HCT116 (cell line): ENCODE data around the gene C1orf56. TPM values are rescaled to one million over a fixed set of nuclear protein-coding genes. Genes with fewer than 3 reads are reported as not detected.
A peak's percentile ranks its signal among the peaks of the same experiment; 100 is the strongest.

Experiments used
- ATAC-seq: fragments of 200-7000 bp; cut with Tn5 transposase; 2 replicates; pipeline ENCODE4 v1.9.1; 2020; ENCODE audit warnings: mild to moderate bottlenecking, moderate library complexity
- BruUV-seq: library from RNA; stranded (reverse); fragments of 400-500 nt; replicated peaks from 2 replicates; lab custom pipeline; 2021; lab: Mats Ljungman, UMichigan
- CTCF ChIA-PET: fragments of 300-600 bp; sonication (Branson Sonifier 250); formaldehyde crosslinking; loops from one replicate; lab custom pipeline; 2021; ENCODE audit warnings: antibody characterized with exemption; lab: Charles Lee
- POLR2A ChIA-PET: fragments of 300-600, 350-600 bp; sonication (Branson Sonifier 250); formaldehyde crosslinking; loops from one replicate; lab custom pipeline; 2021; ENCODE audit warnings: antibody characterized with exemption; lab: Charles Lee
- RAD21 ChIA-PET, 2 experiments: fragments of 300-600 bp; sonication (Branson Sonifier 250); formaldehyde crosslinking; loops; one replicate each; lab custom pipeline; 2023; ENCODE audit warnings: low total read pairs in 2 of 2; ENCODE audit not compliant: uncharacterized antibody in 2 of 2, unreplicated experiment in 2 of 2, low non-redundant PET in 1 of 2; lab: Charles Lee
- DNase-seq: peaks from one replicate; pipeline ENCODE4 v3.0.0-alpha.2; 2010; ENCODE audit warnings: low read depth, low spot score
- H2AFZ ChIP-seq: fragments of 200-600 bp; shearing (Covaris generic), sonication (generic); 2 replicates; pipeline ENCODE4 v1.6.1; 2017; ENCODE audit warnings: low read depth, mixed run types, mixed read lengths, antibody characterized with exemption, low read length; ENCODE audit not compliant: poor library complexity, severe bottlenecking
- H3K27ac ChIP-seq: 2 replicates; pipeline ENCODE4 v1.5.1; 2012; ENCODE audit warnings: low read depth, low read length
- H3K27me3 ChIP-seq: fragments of 200-600 bp; sonication (generic); 2 replicates; pipeline ENCODE4 v1.6.1; 2016; ENCODE audit warnings: mixed run types, low read length, mixed read lengths; ENCODE audit not compliant: insufficient read depth
- H3K36me3 ChIP-seq, 2 experiments: fragments of 200-500 bp in 1 of 2; fragments of 200-600 bp in 1 of 2; sonication (Bioruptor generic) in 1 of 2; sonication (generic) in 1 of 2; 2 replicates each; pipeline versions ENCODE4 v1.5.1 to v1.6.1; 2014 to 2016; ENCODE audit warnings: low read length in 2 of 2, inconsistent platforms in 1 of 2, mixed read lengths in 1 of 2, mixed run types in 1 of 2; ENCODE audit not compliant: insufficient read depth in 2 of 2, control insufficient read depth in 1 of 2
- H3K4me1 ChIP-seq, 2 experiments: fragments of 200-600 bp in 1 of 2; sonication (generic) in 1 of 2; 2 replicates each; pipeline versions ENCODE4 v1.5.1 to v1.6.1; 2012 to 2017; ENCODE audit warnings: low read length in 2 of 2, inconsistent platforms in 1 of 2, mild to moderate bottlenecking in 1 of 2, mixed read lengths in 1 of 2, mixed run types in 1 of 2, moderate library complexity in 1 of 2; ENCODE audit not compliant: insufficient read depth in 2 of 2, control insufficient read depth in 1 of 2
- H3K4me2 ChIP-seq: fragments of 200-600 bp; sonication (generic); 2 replicates; pipeline ENCODE4 v1.6.1; 2017; ENCODE audit warnings: mixed run types, low read length, mixed read lengths
- H3K4me3 ChIP-seq, 2 experiments: fragments of 200-600 bp in 1 of 2; sonication (generic) in 1 of 2; replicated peaks in 1 of 2; 2 replicates each; pipeline ENCODE4 v1.5.1; 2011 to 2016; ENCODE audit warnings: low read length in 2 of 2, control low read depth in 1 of 2, low read depth in 1 of 2, mild to moderate bottlenecking in 1 of 2, mixed read lengths in 1 of 2, mixed run types in 1 of 2
- H3K79me2 ChIP-seq: fragments of 200-600 bp; sonication (generic); 2 replicates; pipeline ENCODE4 v1.6.1; 2017; ENCODE audit warnings: mild to moderate bottlenecking, mixed run types, low read length, moderate library complexity, mixed read lengths; ENCODE audit not compliant: insufficient read depth
- H3K9ac ChIP-seq: fragments of 200-600 bp; sonication (generic); 2 replicates; pipeline ENCODE4 v1.6.1; 2016; ENCODE audit warnings: low read length, mixed read lengths
- H3K9me2 ChIP-seq: fragments of 200-600 bp; sonication (generic), shearing (Covaris generic); 2 replicates; pipeline ENCODE4 v1.6.1; 2017; ENCODE audit warnings: mixed run types, mild to moderate bottlenecking, moderate library complexity; ENCODE audit not compliant: insufficient read depth
- H3K9me3 ChIP-seq, 2 experiments: fragments of 200-500 bp in 1 of 2; fragments of 200-600 bp in 1 of 2; sonication (Bioruptor generic) in 1 of 2; sonication (generic) in 1 of 2; 2 replicates each; pipeline ENCODE4 v1.6.1; 2014 to 2017; ENCODE audit warnings: low read length in 2 of 2, mixed read lengths in 2 of 2, inconsistent platforms in 1 of 2, low read depth in 1 of 2, mild to moderate bottlenecking in 1 of 2, mixed run types in 1 of 2, moderate library complexity in 1 of 2; ENCODE audit not compliant: control insufficient read depth in 1 of 2, insufficient read depth in 1 of 2
- H4K20me1 ChIP-seq: fragments of 200-600 bp; sonication (generic), shearing (Covaris generic); 2 replicates; pipeline ENCODE4 v1.6.1; 2017; ENCODE audit warnings: mixed run types, mild to moderate bottlenecking, moderate library complexity; ENCODE audit not compliant: insufficient read depth
- POLR2A ChIP-seq: IDR thresholded peaks from 2 replicates; pipeline ENCODE4 v1.7.0; 2011; ENCODE audit warnings: borderline replicate concordance; ENCODE audit not compliant: insufficient read depth, insufficient read length; ENCODE audit errors: extremely low read depth
- RAD21 ChIP-seq: IDR thresholded peaks from 2 replicates; pipeline ENCODE4 v1.6.1; 2012; ENCODE audit warnings: low read depth, mild to moderate bottlenecking
- REST ChIP-seq: IDR thresholded peaks from 2 replicates; pipeline ENCODE4 v1.6.1; 2012; ENCODE audit warnings: low read depth
- intact Hi-C: fragments of 100-400 bp; cut with micrococcal nuclease; formaldehyde crosslinking; loops from 2 replicates; pipeline ENCODE4 v1.10.0; 2022
- total RNA-seq: library from RNA; stranded (reverse); gene quantifications from one replicate; pipeline ENCODE4 v1.2.1, GENCODE V29; 2021; ENCODE audit not compliant: unreplicated experiment
- TF ChIP-seq, protein P1 (sequence below), 3 experiments: fragments of 200-600 bp in 1 of 3; sonication (generic) in 1 of 3; IDR thresholded peaks in 2 of 3; conservative IDR thresholded peaks in 1 of 3; 2 replicates each; pipeline ENCODE4 v1.5.1; 2012 to 2017; ENCODE audit warnings: low read depth in 2 of 3, low read length in 2 of 3, antibody characterized with exemption in 1 of 3, borderline replicate concordance in 1 of 3, control low read depth in 1 of 3, mild to moderate bottlenecking in 1 of 3, mixed read lengths in 1 of 3, mixed run types in 1 of 3, moderate library complexity in 1 of 3; ENCODE audit not compliant: insufficient read depth in 1 of 3
- TF ChIP-seq, protein P2 (sequence below): IDR thresholded peaks from 2 replicates; pipeline ENCODE4 v1.6.1; 2011; ENCODE audit warnings: mild to moderate bottlenecking, low read length, moderate library complexity; ENCODE audit not compliant: insufficient replicate concordance; ENCODE audit errors: extremely low read depth

C1orf56 gene
- total RNA-seq, 1 experiment from 2014 or later: not detected

GRCh38 chr1:151005729-151006319 lies 41.7 kb upstream of the C1orf56 start (continued):
- TF ChIP-seq REST (no peak), POLR2A (no peak), RAD21 (no peak)
- TF ChIP-seq, protein P1, sequence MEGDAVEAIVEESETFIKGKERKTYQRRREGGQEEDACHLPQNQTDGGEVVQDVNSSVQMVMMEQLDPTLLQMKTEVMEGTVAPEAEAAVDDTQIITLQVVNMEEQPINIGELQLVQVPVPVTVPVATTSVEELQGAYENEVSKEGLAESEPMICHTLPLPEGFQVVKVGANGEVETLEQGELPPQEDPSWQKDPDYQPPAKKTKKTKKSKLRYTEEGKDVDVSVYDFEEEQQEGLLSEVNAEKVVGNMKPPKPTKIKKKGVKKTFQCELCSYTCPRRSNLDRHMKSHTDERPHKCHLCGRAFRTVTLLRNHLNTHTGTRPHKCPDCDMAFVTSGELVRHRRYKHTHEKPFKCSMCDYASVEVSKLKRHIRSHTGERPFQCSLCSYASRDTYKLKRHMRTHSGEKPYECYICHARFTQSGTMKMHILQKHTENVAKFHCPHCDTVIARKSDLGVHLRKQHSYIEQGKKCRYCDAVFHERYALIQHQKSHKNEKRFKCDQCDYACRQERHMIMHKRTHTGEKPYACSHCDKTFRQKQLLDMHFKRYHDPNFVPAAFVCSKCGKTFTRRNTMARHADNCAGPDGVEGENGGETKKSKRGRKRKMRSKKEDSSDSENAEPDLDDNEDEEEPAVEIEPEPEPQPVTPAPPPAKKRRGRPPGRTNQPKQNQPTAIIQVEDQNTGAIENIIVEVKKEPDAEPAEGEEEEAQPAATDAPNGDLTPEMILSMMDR (IDR thresholded peaks at IDR 0.05 in 2 of 3, conservative IDR thresholded peaks at IDR 0.05 in 1 of 3; ENCODE audit: borderline replicate concordance in 1 of 3, insufficient read depth in 1 of 3, low read depth in 2 of 3, low read length in 2 of 3): no peak

DNA sequence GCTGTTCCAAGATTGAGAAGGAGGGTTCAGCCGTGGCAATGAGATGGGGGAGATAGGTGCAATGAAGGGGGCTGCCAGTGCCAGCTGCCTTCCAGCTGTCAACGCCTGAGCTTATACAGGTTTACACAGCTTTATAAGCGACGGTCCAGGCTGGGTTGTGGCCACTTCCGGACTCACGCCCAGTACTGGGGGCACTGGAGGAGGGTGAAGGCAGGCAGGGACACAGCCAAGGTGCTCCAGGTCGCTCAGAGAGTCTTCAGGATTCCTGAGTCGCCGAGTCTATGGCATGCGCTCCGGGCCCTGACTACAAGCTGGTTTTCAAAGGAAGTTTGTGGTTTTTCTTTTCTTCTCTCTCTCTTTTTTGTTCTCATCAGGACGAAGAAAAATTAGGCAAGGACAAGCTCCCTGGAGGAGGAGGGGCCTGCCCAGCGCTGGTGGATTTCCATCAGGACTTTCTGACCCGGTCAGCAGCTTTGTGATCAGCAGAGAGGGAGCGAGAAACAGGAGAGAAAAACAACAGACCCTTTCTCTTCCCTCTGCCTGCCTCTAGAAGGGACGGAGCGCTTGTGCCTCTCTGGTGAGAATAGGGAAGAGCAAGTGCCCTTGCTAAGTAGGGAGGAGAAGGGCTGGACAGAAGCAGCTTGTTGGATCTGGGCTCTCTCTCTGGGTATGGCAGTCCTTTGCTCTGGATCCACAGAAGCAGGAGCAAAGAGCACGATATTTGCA lies 41.1 kb upstream of the C1orf56 start, which contains the start of gene MINDY1:
MINDY1 (minus strand) TSS at position 576 of the 726 bp plus-strand sequence. CDS start 4,285 bp downstream, outside the sequence.
- POLR2A ChIA-PET: interaction anchor here (0.7 to 1.9 kb wide), 3 partner anchors 10 to 31 kb away, joined by 3 to 5 read pairs (median 4); no protein-coding TSS in a partner anchor
- intact Hi-C loops: loop anchor here (5.0 kb wide), 1 partner anchor 444 kb away; no protein-coding TSS in a partner anchor
- Histone ChIP-seq H3K4me1 (peaks cover 13 to 40% of the 10 kb centered on the region in 2 experiments; a peak in 3 of 4 replicates), H3K4me3 (peak within 1 kb of the TSS; percentile 60 to 94), H2AFZ (peak within 1 kb of the TSS; percentile 47), H3K79me2 (peaks cover 16% of the 10 kb centered on the region), H3K36me3 (no peaks in the 10 kb centered on the region), H4K20me1 (no peaks in the 10 kb centered on the region), H3K9me2 (no peaks in the 10 kb centered on the region), H3K9me3 (no peaks in the 10 kb centered on the region), H3K27me3 (no peaks in the 10 kb centered on the region), H3K27ac (peak within 1 kb of the TSS; percentile 41; the same call in 1 of the 2 replicates), H3K9ac (peak within 1 kb of the TSS; percentile 48), H3K4me2 (peak within 1 kb of the TSS; percentile 94)
- RAD21 ChIA-PET: interaction anchor here (0.6 kb wide), 2 partner anchors 50 to 130 kb away, joined by 3 read pairs; partner anchors contain the start of gene ARNT (in 1 of the 2)
- ATAC-seq (peak; percentile 72), DNase-seq (peak; percentile 48)
- TSS peak; percentile 52 for BruUV-seq
- TF ChIP-seq, protein P1 (IDR thresholded peaks at IDR 0.05 in 2 of 3, conservative IDR thresholded peaks at IDR 0.05 in 1 of 3; ENCODE audit: borderline replicate concordance in 1 of 3, insufficient read depth in 1 of 3, low read depth in 2 of 3, low read length in 2 of 3): peak; percentile 35 to 62 (median 54); a peak in 5 of 6 replicates
- TF ChIP-seq RAD21 (peak; percentile 57), POLR2A (no peak)
- TF ChIP-seq, protein P2, sequence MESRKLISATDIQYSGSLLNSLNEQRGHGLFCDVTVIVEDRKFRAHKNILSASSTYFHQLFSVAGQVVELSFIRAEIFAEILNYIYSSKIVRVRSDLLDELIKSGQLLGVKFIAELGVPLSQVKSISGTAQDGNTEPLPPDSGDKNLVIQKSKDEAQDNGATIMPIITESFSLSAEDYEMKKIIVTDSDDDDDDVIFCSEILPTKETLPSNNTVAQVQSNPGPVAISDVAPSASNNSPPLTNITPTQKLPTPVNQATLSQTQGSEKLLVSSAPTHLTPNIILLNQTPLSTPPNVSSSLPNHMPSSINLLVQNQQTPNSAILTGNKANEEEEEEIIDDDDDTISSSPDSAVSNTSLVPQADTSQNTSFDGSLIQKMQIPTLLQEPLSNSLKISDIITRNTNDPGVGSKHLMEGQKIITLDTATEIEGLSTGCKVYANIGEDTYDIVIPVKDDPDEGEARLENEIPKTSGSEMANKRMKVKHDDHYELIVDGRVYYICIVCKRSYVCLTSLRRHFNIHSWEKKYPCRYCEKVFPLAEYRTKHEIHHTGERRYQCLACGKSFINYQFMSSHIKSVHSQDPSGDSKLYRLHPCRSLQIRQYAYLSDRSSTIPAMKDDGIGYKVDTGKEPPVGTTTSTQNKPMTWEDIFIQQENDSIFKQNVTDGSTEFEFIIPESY: no peak
- CTCF ChIA-PET: interaction anchor here (1.1 to 2.8 kb wide), 6 partner anchors 11 to 750 kb away, joined by 3 to 24 read pairs (median 4); partner anchors contain the start of gene TNFAIP8L2
